Calu3 (cell line): ENCODE measurements around the gene BTN3A1. TPM values are rescaled to one million over a fixed set of nuclear protein-coding genes. Genes with fewer than 3 reads are reported as not detected.

Experiments used
- BruUV-seq: library from RNA; stranded (reverse); fragments of 400-500 nt; replicated peaks from 2 replicates; lab custom pipeline; 2021; lab: Mats Ljungman, UMichigan
- CTCF ChIA-PET: fragments of 300-600 bp; sonication (Branson Sonifier 250); formaldehyde crosslinking; loops from one replicate; lab custom pipeline; 2022; ENCODE audit warnings: antibody characterized with exemption; lab: Charles Lee
- DNase-seq: peaks from one replicate; pipeline ENCODE4 v3.0.0; 2022
- H3K27ac Mint-ChIP-seq: one replicate; pipeline ENCODE4 v1.8.0; 2022; ENCODE audit warnings: mixed read lengths; ENCODE audit not compliant: unreplicated experiment
- H3K27me3 Mint-ChIP-seq: one replicate; pipeline ENCODE4 v1.8.0; 2022; ENCODE audit warnings: mixed read lengths; ENCODE audit not compliant: unreplicated experiment
- H3K36me3 Mint-ChIP-seq: one replicate; pipeline ENCODE4 v1.8.0; 2022; ENCODE audit warnings: mild to moderate bottlenecking, moderate library complexity, mixed read lengths; ENCODE audit not compliant: insufficient read depth, unreplicated experiment
- H3K4me1 Mint-ChIP-seq: one replicate; pipeline ENCODE4 v1.8.0; 2022; ENCODE audit warnings: mild to moderate bottlenecking, low read depth, mixed read lengths; ENCODE audit not compliant: unreplicated experiment
- H3K4me3 Mint-ChIP-seq: one replicate; pipeline ENCODE4 v1.8.0; 2022; ENCODE audit warnings: mild to moderate bottlenecking, low read depth, moderate library complexity, mixed read lengths; ENCODE audit not compliant: unreplicated experiment
- H3K9me3 Mint-ChIP-seq: one replicate; pipeline ENCODE4 v1.8.0; 2022; ENCODE audit warnings: low read depth, mixed read lengths; ENCODE audit not compliant: unreplicated experiment
- intact Hi-C: fragments of 100-400 bp; cut with micrococcal nuclease; formaldehyde crosslinking; loops from one replicate; pipeline ENCODE4 v1.10.0; 2022; ENCODE audit not compliant: unreplicated experiment
- total RNA-seq: library from RNA; stranded (reverse); gene quantifications from 2 replicates; pipeline ENCODE4 v1.2.3, GENCODE V29; 2022
- TF ChIP-seq, protein P1 (sequence below): fragments of 200-600 bp; IDR thresholded peaks from one replicate; pipeline ENCODE4 v1.8.0; 2022; ENCODE audit warnings: antibody characterized with exemption; ENCODE audit not compliant: unreplicated experiment

BTN3A1 gene
- total RNA-seq, 1 experiment from 2014 or later, result 29.0 TPM

DNA sequence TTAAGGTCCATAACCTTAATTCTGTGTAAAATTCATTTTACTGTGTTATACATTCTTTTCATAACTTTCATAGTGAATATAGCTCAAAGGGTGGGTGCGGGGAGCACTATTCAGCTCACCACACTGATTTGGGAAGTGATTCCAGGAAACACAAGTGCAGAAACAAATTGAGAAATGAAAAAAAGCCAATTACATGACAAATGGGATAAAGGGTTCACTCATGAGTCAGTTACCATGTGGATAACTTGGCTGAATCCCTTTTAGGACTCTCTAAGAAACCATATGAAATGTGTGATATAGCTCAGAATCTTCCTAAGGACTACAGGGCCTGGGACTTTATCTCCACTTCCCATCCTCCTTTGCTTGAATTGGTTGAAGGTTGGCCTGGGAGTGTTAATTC lies 52.6 kb downstream of the BTN3A1 start:
- TF ChIP-seq, protein P1, sequence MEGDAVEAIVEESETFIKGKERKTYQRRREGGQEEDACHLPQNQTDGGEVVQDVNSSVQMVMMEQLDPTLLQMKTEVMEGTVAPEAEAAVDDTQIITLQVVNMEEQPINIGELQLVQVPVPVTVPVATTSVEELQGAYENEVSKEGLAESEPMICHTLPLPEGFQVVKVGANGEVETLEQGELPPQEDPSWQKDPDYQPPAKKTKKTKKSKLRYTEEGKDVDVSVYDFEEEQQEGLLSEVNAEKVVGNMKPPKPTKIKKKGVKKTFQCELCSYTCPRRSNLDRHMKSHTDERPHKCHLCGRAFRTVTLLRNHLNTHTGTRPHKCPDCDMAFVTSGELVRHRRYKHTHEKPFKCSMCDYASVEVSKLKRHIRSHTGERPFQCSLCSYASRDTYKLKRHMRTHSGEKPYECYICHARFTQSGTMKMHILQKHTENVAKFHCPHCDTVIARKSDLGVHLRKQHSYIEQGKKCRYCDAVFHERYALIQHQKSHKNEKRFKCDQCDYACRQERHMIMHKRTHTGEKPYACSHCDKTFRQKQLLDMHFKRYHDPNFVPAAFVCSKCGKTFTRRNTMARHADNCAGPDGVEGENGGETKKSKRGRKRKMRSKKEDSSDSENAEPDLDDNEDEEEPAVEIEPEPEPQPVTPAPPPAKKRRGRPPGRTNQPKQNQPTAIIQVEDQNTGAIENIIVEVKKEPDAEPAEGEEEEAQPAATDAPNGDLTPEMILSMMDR, result no peak
- no peak overlapping the region for H3K27ac Mint-ChIP-seq
- intact Hi-C loops, result no loop called here
- H3K9me3 Mint-ChIP-seq, result no peaks in the 10 kb centered on the region
- H3K27me3 Mint-ChIP-seq, result no peaks in the 10 kb centered on the region
- H3K4me3 Mint-ChIP-seq, result no peak overlapping the region
- CTCF ChIA-PET, result no interaction called here
- peaks cover 18% of the 10 kb centered on the region for H3K4me1 Mint-ChIP-seq
- no peak for DNase-seq
- no TSS peak for BruUV-seq
- H3K36me3 Mint-ChIP-seq, result peaks cover 21% of the 10 kb centered on the region

DNA sequence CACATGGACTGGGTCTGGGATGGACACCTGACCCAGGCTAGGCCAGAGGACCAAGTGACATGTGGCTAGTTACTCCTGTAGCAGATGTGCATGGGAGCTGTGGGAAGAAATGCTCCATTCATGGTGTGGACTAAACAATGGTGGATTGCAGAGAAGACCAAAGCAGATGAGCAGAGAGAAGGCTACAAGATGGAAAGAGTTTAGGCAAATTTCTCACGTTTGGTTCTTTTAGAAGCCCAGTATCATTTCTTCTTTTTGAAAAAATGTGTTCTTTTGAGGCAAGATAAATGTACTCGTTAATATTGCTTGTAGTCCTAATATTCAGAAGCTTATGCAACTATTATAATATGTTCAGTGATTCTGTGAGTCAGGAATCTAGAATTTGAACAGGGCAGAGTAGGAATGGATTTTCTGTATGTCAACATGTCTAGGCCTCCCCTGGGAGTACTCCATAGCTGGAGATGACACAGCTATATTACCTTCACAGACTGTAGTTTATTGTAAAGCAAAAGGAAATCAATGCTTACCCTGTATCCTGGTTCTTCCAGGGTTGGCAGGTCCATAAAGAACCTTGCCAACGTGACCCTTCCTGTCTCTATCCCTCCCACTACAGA lies 53.4 kb downstream of the BTN3A1 start:
- intact Hi-C loops, result no loop called here
- Mint-ChIP-seq H3K27me3 (no peaks in the 10 kb centered on the region), H3K9me3 (no peaks in the 10 kb centered on the region), H3K27ac (no peak overlapping the region), H3K4me3 (no peak overlapping the region), H3K36me3 (peaks cover 29% of the 10 kb centered on the region), H3K4me1 (peaks cover 20% of the 10 kb centered on the region)
- no TSS peak for BruUV-seq
- DNase-seq, result no peak
- TF ChIP-seq, protein P1, result no peak
- CTCF ChIA-PET, result no interaction called here

DNA sequence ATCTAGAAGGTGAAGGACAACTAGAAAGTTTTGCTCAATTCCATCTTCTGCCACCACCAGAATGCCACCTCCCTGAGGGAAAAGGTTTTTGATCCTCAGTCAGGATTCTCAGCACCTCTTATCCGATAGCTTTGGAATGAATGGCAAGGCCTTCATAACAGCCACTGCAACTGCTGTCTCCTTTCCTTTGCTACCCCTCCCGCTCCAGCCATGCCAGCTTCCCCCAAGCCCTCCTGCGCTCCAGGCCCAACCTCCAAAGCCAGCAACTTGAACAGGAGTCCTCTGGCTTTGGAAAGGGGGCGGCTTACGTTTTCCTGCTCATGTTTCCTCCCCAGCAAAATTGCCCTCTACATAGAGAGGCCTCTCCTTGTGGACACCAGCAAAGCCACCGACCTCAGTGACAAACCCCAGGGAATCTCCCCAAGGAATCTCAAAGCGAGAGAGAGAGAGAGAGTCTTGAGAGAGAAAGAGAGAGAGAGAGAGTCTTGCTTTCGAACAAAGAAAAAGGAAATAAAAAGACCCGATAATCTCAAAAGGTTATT lies 55.3 kb downstream of the BTN3A1 start:
- H3K4me1 Mint-ChIP-seq, result peaks cover 20% of the 10 kb centered on the region
- H3K36me3 Mint-ChIP-seq, result peaks cover 41% of the 10 kb centered on the region
- H3K27ac Mint-ChIP-seq, result peak overlapping the region; percentile 93
- BruUV-seq, result no TSS peak
- TF ChIP-seq, protein P1, result no peak
- peak overlapping the region; percentile 81 for H3K4me3 Mint-ChIP-seq
- DNase-seq, result no peak
- no peaks in the 10 kb centered on the region for H3K27me3 Mint-ChIP-seq
- H3K9me3 Mint-ChIP-seq, result no peaks in the 10 kb centered on the region
- intact Hi-C loops, result no loop called here
- CTCF ChIA-PET, result no interaction called here

DNA sequence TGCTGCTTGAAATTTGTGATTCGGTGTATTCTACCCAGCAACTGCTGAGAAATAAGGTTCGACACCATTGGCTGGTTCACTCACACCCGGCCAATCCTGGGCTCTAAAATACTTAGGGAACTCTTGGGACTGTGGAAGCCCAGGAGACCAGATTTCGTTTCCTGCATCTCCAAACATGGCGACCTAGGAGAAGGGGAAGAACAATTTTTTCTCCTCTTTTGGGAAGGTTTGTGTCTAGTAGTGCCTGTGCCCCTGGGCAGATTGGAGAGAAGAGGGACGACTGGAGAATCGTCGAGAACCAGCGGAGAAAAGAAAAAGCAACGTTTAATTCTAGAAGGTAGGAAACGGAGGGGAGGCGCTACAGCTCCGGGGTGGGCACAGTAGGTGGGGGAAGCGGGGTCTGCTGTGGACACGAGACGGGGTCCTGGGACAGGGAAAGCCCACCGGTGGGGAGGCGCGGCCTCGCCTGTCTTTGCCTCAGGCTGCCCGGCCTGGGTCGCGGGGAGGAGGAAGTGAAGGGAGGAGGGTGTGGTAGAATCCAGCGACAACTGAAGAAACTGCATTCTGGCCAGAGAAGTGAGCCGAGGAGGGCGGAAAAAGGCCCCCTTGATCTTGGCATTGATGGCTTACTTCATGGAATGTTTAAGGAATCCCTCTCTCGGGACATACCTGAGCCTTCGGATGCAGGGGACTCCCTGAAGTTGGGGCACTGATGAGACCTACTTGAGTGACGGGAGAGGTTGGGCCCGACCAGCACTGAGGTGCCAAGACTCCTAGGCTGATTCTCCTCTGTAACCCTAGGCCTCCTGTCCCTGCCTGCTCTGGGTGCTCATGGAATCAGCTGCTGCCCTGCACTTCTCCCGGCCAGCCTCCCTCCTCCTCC lies 56.0 kb downstream of the BTN3A1 start, which contains the start of gene BTN2A1:
TSS of gene BTN2A1 (plus strand) at position 150 of the 883 bp plus-strand sequence. CDS start at position 832, 682 bp downstream.
- intact Hi-C loops, result no loop called here
- peak within 1 kb of the TSS; percentile 81 for H3K4me3 Mint-ChIP-seq
- H3K27me3 Mint-ChIP-seq, result no peaks in the 10 kb centered on the region
- TF ChIP-seq, protein P1, result no peak
- H3K27ac Mint-ChIP-seq, result peak within 1 kb of the TSS; percentile 93
- CTCF ChIA-PET, result no interaction called here
- H3K36me3 Mint-ChIP-seq, result peaks cover 48% of the 10 kb centered on the region
- peak; percentile 78 for DNase-seq
- BruUV-seq, result no TSS peak
- no peaks in the 10 kb centered on the region for H3K9me3 Mint-ChIP-seq
- H3K4me1 Mint-ChIP-seq, result peaks cover 20% of the 10 kb centered on the region
